ENCODE results near the gene SPTBN4. TPM values are rescaled to one million over a fixed set of nuclear protein-coding genes. Genes with fewer than 3 reads are reported as not detected.
A peak's percentile ranks its signal among the peaks of the same experiment; 100 is the strongest.

The SPTBN4 gene
- total and polyA plus RNA-seq, 4 donors = 0.58 to 0.80 (median 0.72) TPM

- DNase-seq = peak; percentile 87 to 92 (median 88)
- H3K9ac ChIP-seq (ENCODE audit: insufficient read depth in 1 of 2, low read length in 2 of 2) = no peak overlapping the region
- TF ChIP-seq CTCF (IDR thresholded peaks at IDR 0.05; ENCODE audit: control extremely low read depth, extremely low read depth) = peak; percentile 84
- no peak overlapping the region for H3K4me3 ChIP-seq
- peaks cover 0 to 5% (median 0%) of the 10 kb centered on the region in 4 donors for H3K9me3 ChIP-seq (ENCODE audit: control insufficient read depth in 4 of 4, insufficient read depth in 3 of 4, low read length in 3 of 4)
- peak; percentile 89 for ATAC-seq (ENCODE audit: insufficient read depth, low FRiP score)
- 2 to 3% methylated on average over 42 to 54 of the region's 54 CpGs for WGBS, 2 donors
- peaks cover 0 to 6% (median 0%) of the 10 kb centered on the region in 3 donors for H3K27me3 ChIP-seq (ENCODE audit: control insufficient read depth in 3 of 3, insufficient read depth in 3 of 3, low read length in 2 of 3)
- H3K36me3 ChIP-seq (ENCODE audit: control insufficient read depth in 4 of 4, insufficient read depth in 4 of 4, low read length in 4 of 4) = no peaks in the 10 kb centered on the region
- H3K27ac ChIP-seq (ENCODE audit: low read depth in 1 of 2, low read length in 1 of 2) = no peak overlapping the region
- peaks cover 0 to 9% (median 0%) of the 10 kb centered on the region in 5 donors for H3K4me1 ChIP-seq (ENCODE audit: control insufficient read depth in 5 of 5, insufficient read depth in 5 of 5, low read length in 5 of 5)
Observed at GRCh38 chr19:40529093-40529954, 62.5 kb downstream of the SPTBN4 start.

- no peak for TF ChIP-seq CTCF (IDR thresholded peaks at IDR 0.05; ENCODE audit: control extremely low read depth, extremely low read depth)
- Histone ChIP-seq H3K27me3 (ENCODE audit: control insufficient read depth in 3 of 3, insufficient read depth in 3 of 3, low read length in 2 of 3) (peaks cover 0 to 6% (median 0%) of the 10 kb centered on the region in 3 donors), H3K27ac (ENCODE audit: low read depth in 1 of 2, low read length in 1 of 2) (no peak overlapping the region), H3K4me3 (no peak overlapping the region), H3K9me3 (ENCODE audit: control insufficient read depth in 4 of 4, insufficient read depth in 3 of 4, low read length in 3 of 4) (peaks cover 0 to 7% (median 0%) of the 10 kb centered on the region in 4 donors), H3K4me1 (ENCODE audit: control insufficient read depth in 5 of 5, insufficient read depth in 5 of 5, low read length in 5 of 5) (peaks cover 0 to 9% (median 0%) of the 10 kb centered on the region in 5 donors), H3K9ac (ENCODE audit: insufficient read depth in 1 of 2, low read length in 2 of 2) (no peak overlapping the region), H3K36me3 (ENCODE audit: control insufficient read depth in 4 of 4, insufficient read depth in 4 of 4, low read length in 4 of 4) (no peaks in the 10 kb centered on the region)
- peak; percentile 61 to 69 (median 66) for DNase-seq
- no peak for ATAC-seq (ENCODE audit: insufficient read depth, low FRiP score)
- 4 to 5% methylated on average over 16 to 74 of the region's 75 CpGs for WGBS, 2 donors
Observed at GRCh38 chr19:40530091-40530901, 63.5 kb downstream of the SPTBN4 start.

- Histone ChIP-seq H3K4me3 (no peak overlapping the region), H3K27me3 (ENCODE audit: control insufficient read depth in 3 of 3, insufficient read depth in 3 of 3, low read length in 2 of 3) (peaks cover 0 to 3% (median 0%) of the 10 kb centered on the region in 3 donors), H3K9me3 (ENCODE audit: control insufficient read depth in 4 of 4, insufficient read depth in 3 of 4, low read length in 3 of 4) (peaks cover 0 to 7% (median 0%) of the 10 kb centered on the region in 4 donors), H3K36me3 (ENCODE audit: control insufficient read depth in 4 of 4, insufficient read depth in 4 of 4, low read length in 4 of 4) (no peaks in the 10 kb centered on the region), H3K4me1 (ENCODE audit: control insufficient read depth in 5 of 5, insufficient read depth in 5 of 5, low read length in 5 of 5) (peaks cover 0 to 9% (median 0%) of the 10 kb centered on the region in 5 donors), H3K9ac (ENCODE audit: insufficient read depth in 1 of 2, low read length in 2 of 2) (no peak overlapping the region), H3K27ac (ENCODE audit: low read depth in 1 of 2, low read length in 1 of 2) (no peak overlapping the region)
- 78 to 84% methylated on average over 2 of the region's 2 CpGs for WGBS, 2 donors
- no peak for DNase-seq
- TF ChIP-seq CTCF (IDR thresholded peaks at IDR 0.05; ENCODE audit: control extremely low read depth, extremely low read depth) = no peak
- ATAC-seq (ENCODE audit: insufficient read depth, low FRiP score) = no peak
Observed at GRCh38 chr19:40533508-40533907, 66.7 kb downstream of the SPTBN4 start.
